HG02840 (cell line): ENCODE results near the gene REELD1.

Experiments used
- ATAC-seq: cut with Tn5 transposase; IDR thresholded peaks from one replicate; pipeline ENCODE4 v1.9.1; 2021; ENCODE audit warnings: mild to moderate bottlenecking, moderate library complexity, moderate number of reproducible peaks; ENCODE audit not compliant: unreplicated experiment, low FRiP score

REELD1 gene

GRCh38 chr4:146222313-146222712 lies 8.0 kb downstream of the REELD1 start:
- no peak for ATAC-seq

GRCh38 chr4:146224326-146224966 lies 10.1 kb downstream of the REELD1 start:
- ATAC-seq = no peak

DNA sequence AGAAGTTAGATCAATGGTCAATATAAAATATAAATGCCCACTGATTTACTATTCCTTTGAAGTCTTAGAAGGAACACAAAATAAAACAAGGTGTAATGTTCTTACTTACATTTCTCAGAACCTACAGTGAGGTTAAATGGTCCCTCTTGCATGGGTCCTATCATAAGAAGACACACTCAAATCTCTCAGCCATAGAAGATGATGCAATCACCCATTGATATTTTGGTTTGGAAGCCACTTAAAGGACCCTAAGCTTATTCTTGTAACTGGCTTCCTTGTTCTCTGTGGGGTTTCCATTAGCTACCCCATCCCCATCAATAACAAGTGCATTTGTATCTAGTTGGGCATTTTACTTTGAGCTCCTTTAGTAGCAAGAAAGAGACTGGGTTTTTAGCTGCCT lies 15.1 kb downstream of the REELD1 start:
- no peak for ATAC-seq

- no peak for ATAC-seq
Observed at GRCh38 chr4:146232131-146232722, 17.9 kb downstream of the REELD1 start.

DNA sequence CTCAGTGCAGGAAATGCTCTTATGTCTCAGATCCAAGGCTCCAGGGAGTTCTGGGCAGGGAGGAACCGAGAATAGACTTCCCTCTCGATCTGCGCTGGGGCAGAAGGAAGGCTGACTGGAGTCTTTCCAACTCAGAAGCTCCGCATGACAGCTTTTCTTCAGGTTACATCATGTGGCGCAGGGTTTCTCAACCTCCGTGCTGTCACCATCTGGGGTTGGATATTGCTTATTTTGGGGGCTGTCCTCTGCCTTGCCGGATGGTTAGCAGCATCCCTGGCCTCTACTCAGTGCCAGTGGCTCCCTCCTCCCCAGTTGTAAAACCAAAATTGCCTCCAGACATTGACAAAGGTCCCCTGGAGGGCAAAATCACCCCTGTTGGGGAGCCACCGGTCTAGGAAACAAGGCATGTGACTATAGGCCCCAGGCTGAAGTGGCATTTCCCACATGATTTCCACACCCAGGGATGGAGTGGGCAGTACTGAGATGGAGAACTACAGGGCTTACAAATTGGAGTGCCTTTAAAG lies 21.4 kb downstream of the REELD1 start:
- no peak for ATAC-seq

DNA sequence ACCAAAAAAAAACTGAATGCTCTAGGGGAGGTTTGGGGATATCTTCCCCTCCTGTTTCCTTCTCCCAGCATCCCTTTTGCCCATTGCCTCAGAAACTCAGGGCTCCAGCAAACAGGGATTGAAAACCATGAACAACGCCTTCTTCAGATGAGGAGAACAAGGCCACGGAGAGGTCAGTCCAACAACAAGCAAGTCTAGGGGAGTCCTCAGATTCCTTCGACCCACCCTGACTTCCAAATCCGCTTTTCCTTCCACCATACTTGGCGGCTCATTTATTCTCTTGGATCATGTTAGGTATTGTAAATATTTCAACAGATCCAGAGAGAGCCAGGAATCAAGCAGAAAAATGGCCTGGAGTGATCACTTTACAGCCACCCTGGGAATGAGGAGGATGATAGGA lies 21.9 kb downstream of the REELD1 start:
- no peak for ATAC-seq

DNA sequence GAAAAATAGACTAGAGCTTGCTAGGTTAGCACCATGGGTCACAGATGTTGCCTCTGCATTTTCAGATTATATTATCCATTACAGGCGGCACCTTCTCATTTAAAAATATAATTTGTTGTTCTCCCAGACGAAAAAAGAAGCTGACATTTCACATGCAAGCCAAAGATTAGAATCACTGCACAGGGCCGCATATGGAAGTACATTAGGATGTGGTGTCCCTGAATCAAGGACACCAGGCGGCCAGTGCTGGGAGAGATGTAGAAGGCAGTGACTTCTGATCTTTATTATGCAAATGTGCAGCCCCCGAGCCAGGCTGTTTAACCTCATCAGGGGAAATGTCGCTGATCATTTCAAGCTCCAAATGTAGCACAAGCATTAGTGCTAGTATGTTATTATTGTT lies 22.8 kb downstream of the REELD1 start:
- no peak for ATAC-seq

GRCh38 chr4:146238107-146238506 lies 23.8 kb downstream of the REELD1 start:
- ATAC-seq = no peak

DNA sequence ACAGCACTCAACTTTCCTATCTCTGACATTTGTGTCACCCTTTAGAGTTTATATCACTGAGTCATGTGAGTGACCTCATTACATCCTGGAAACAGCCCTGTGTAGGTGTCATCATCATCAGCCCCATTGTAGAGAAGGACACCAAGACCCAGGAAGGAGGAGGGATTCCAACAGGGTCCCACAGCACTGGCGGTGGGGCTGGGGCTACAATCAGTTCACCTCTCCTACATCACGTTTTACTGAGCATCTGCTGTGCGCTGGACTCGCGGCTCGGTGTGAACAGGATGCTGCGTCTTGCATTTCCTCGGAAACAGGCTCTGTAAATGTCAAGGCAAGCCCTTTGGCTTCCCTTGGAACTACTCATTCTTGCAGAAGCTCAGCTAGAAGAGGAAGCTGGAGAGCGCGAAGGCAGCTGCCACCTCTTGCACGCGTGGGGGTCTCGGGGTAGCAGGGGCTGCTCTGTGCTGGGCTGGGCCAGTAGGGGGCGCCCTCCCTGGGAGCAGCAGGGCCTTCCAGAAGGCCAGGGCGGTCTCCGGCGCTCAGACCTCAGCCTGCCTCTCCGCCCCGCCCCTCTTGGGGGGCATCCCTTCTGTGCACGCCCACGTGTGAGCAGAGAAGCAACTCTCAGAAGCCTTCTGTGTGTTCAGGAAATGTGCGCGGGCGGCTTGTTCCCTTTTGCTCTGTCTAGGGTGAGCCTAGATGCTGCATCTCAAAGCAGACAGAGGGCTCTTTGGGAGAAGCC lies 29.0 kb downstream of the REELD1 start:
- ATAC-seq = peak; percentile 76

GRCh38 chr4:146243883-146244277 lies 29.5 kb downstream of the REELD1 start:
- no peak for ATAC-seq

DNA sequence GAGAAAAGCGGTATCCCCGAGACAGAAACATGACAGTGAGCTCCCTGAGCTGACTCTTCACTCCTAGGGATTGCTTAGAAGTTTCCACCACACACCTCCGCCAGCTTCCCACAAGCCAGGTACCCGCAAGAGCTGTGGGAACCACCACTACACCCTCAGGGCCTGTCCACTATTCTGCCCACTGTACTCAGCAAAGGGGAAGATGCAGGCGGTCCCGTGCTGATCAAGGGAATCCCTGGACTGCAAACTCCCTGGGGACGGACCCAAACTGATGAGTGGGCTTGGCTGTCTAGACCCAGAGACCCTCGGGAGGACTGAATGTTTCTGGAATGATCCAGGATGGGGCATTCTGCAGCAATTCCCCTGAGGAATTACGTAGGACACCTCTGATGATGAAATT lies 30.2 kb downstream of the REELD1 start:
- ATAC-seq = no peak

DNA sequence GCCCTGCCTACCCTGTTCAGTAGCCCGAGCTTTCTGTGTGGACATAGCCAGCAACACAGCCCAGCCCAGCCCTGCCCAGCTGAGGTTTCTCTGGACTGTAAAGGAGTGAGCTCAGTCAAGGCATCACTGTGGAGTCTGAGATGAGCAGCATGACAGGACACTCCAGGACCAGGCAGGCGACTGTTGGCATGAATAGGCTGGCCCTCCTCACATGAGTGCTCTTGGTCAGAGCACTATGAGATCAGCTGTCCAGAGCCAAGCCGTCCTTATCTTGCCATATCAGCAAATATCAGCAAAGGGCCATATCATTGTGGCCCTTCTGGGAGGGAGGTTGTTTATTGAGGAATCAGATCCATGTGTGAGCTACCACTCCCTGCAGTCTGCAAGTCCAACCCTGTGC lies 30.9 kb downstream of the REELD1 start:
- ATAC-seq = no peak

GRCh38 chr4:146245850-146246249 lies 31.5 kb downstream of the REELD1 start:
- no peak for ATAC-seq

DNA sequence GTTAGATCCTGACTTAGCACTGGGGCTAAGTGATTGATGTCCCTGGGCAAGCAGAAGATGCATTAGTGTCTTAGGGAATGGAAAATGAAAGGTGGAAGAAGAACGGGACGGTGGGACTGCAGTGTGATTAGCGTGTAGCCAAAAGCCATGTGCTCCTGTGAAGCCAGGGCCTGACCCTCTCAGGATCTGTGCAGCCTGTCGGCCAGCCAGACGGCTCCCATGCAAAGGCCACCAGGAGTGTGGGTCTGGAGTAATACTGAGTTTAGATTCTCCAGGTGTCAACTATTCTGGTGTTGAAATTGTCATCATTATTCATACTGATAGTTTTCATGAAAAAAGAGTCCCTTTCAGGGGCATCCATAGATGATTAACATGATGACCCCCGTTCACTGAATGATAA lies 32.0 kb downstream of the REELD1 start:
- ATAC-seq = no peak

- ATAC-seq = no peak
Observed at GRCh38 chr4:146247356-146247755, 33.0 kb downstream of the REELD1 start.

DNA sequence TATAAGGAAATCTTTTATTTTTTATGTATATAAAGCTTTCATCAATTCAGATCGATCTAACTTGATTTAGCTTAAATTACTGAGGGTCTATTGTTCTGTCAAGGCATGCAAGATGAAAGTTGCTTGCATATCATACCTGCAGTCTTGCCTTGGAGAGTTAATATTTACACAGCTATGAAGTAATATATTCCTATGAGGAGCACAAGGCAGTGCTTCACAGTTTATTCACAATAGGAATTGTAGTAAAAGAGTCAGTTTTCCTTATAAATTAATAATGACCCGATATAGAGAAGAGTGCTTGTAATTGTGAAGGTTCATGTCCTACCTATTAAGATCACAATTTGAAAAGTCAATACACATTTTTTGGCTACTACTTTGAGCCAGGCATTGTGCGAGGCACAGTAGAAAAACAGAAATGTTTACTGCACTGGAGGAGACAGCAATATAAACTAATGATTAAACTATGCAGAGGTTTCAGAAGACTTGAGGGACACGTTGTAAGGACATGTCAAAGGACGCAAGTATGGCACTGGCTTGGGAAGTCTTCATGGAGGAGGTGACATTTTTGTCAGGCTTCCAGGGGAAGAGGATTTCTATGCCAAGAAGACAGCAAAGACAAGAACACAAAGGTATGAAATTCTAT lies 38.8 kb downstream of the REELD1 start:
- no peak for ATAC-seq

GRCh38 chr4:146255463-146255862 lies 41.1 kb downstream of the REELD1 start:
- ATAC-seq = no peak

GRCh38 chr4:146255874-146256273 lies 41.5 kb downstream of the REELD1 start:
- no peak for ATAC-seq

DNA sequence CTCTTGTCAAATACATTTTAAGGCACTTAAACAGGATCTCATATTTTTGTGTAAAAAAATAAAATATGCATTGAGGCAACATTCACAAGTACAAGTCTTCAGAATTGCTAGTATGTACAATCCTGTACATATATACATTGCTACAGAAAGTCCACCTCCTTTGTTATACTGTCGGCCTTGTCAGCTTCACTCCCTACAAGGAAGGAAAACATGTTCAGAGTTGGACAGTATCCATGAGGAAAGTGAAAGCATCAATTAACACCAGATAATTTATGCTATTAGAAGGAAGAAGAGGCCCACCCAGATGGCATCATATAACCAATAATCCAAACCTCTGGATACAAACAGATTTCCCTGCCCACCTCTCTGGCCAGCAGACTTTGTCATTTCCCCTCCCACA lies 42.0 kb downstream of the REELD1 start:
- no peak for ATAC-seq

- no peak for ATAC-seq
Observed at GRCh38 chr4:146257511-146257910, 43.2 kb downstream of the REELD1 start.

DNA sequence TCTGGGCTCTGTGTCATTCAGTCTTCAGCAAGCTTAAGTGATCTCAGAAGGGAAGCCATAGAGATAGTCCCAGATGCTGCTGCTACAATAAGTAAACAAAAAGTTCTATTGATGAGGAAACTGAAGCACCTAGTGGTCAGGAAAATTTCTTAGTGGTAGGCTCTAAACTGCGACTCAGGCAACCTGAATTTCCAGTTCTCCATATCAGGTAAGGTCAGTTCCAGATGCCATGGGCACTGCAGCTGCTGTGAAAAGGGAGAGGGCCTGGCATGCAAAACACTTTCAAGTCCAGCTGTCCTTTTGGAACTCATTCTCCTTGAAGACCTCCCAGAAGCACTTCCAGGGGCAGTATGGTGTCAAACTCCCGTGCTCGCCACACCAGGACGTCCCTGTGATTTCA lies 46.2 kb downstream of the REELD1 start:
- ATAC-seq = no peak
